Measurements from ENCODE around the gene UQCC2.

Gene UQCC2

GRCh38 chr6:33670971-33671743 is 40.3 kb downstream of the UQCC2 start:
- DNase-seq: no peak

GRCh38 chr6:33670086-33670660 is 41.3 kb downstream of the UQCC2 start:
- no peak for DNase-seq

GRCh38 chr6:33668914-33669313 is 42.6 kb downstream of the UQCC2 start:
- peak; percentile 63 for DNase-seq

GRCh38 chr6:33668328-33668727 is 43.2 kb downstream of the UQCC2 start:
- DNase-seq: no peak

- DNase-seq: no peak
These were observed 43.7 kb downstream of the UQCC2 start for GRCh38 chr6:33667776-33668175.

GRCh38 chr6:33667072-33667471 is 44.4 kb downstream of the UQCC2 start:
- no peak for DNase-seq

- no peak for DNase-seq
These were observed 45.5 kb downstream of the UQCC2 start for GRCh38 chr6:33665957-33666356.

GRCh38 chr6:33664506-33665057 is 46.9 kb downstream of the UQCC2 start:
- no peak for DNase-seq

- DNase-seq: no peak
These were observed 47.6 kb downstream of the UQCC2 start for GRCh38 chr6:33663727-33664449.

- DNase-seq: no peak
These were observed 48.5 kb downstream of the UQCC2 start for GRCh38 chr6:33663028-33663427.

- DNase-seq: no peak
These were observed 49.2 kb downstream of the UQCC2 start for GRCh38 chr6:33662318-33662717.

GRCh38 chr6:33661106-33661838 is 50.2 kb downstream of the UQCC2 start:
- no peak for DNase-seq

- no peak for DNase-seq
These were observed 51.5 kb downstream of the UQCC2 start for GRCh38 chr6:33659986-33660385.

- DNase-seq: no peak
These were observed 52.4 kb downstream of the UQCC2 start for GRCh38 chr6:33658982-33659689.

- DNase-seq: no peak
These were observed 54.7 kb downstream of the UQCC2 start for GRCh38 chr6:33656844-33657243.

- DNase-seq: no peak
These were observed 56.5 kb downstream of the UQCC2 start for GRCh38 chr6:33654831-33655554.

- DNase-seq: no peak
These were observed 59.5 kb downstream of the UQCC2 start for GRCh38 chr6:33652002-33652401.

GRCh38 chr6:33651403-33651802 is 60.1 kb downstream of the UQCC2 start:
- DNase-seq: no peak

Measured in stimulated activated CD4-positive, alpha-beta T cell treated with anti-CD3 and anti-CD28 coated beads, Interleukin-15, amount 100 ng/mL, for 24 hours (primary cell).